ENCODE results near the gene TMX4.

TMX4 gene

GRCh38 chr20:8012724-8013123 is 6.8 kb downstream of the TMX4 start:
- WGBS, result 100% methylated on average over 1 of the region's 1 CpG
- no peak overlapping the region for H3K4me3 ChIP-seq (ENCODE audit: low read length)
- no peak overlapping the region for H3K27ac ChIP-seq (ENCODE audit: low read depth, low read length)
- no peaks in the 10 kb centered on the region for H3K4me1 ChIP-seq (ENCODE audit: insufficient read depth, low read length)
- no peaks in the 10 kb centered on the region for H3K9me3 ChIP-seq (ENCODE audit: insufficient read depth, low read depth, low read length)
- no peaks in the 10 kb centered on the region for H3K36me3 ChIP-seq (ENCODE audit: insufficient read depth, low read length)
- no peak overlapping the region for H3K9ac ChIP-seq (ENCODE audit: low read depth, low read length)
- no peaks in the 10 kb centered on the region for H3K27me3 ChIP-seq (ENCODE audit: insufficient read depth, low read length)

- Histone ChIP-seq H3K4me3 (ENCODE audit: low read length) (no peak overlapping the region), H3K9ac (ENCODE audit: low read depth, low read length) (no peak overlapping the region), H3K4me1 (ENCODE audit: insufficient read depth, low read length) (no peaks in the 10 kb centered on the region), H3K36me3 (ENCODE audit: insufficient read depth, low read length) (no peaks in the 10 kb centered on the region), H3K9me3 (ENCODE audit: insufficient read depth, low read depth, low read length) (no peaks in the 10 kb centered on the region), H3K27ac (ENCODE audit: low read depth, low read length) (no peak overlapping the region), H3K27me3 (ENCODE audit: insufficient read depth, low read length) (no peaks in the 10 kb centered on the region)
- WGBS, result no CpG with 5 or more reads among the region's 2 CpGs
These were observed 10.8 kb downstream of the TMX4 start for GRCh38 chr20:8008733-8009132.

GRCh38 chr20:8007490-8007889 is 12.1 kb downstream of the TMX4 start:
- Histone ChIP-seq H3K4me3 (ENCODE audit: low read length) (no peak overlapping the region), H3K9ac (ENCODE audit: low read depth, low read length) (no peak overlapping the region), H3K9me3 (ENCODE audit: insufficient read depth, low read depth, low read length) (no peaks in the 10 kb centered on the region), H3K27ac (ENCODE audit: low read depth, low read length) (no peak overlapping the region), H3K27me3 (ENCODE audit: insufficient read depth, low read length) (no peaks in the 10 kb centered on the region), H3K4me1 (ENCODE audit: insufficient read depth, low read length) (no peaks in the 10 kb centered on the region), H3K36me3 (ENCODE audit: insufficient read depth, low read length) (no peaks in the 10 kb centered on the region)
- 91% methylated on average over 1 of the region's 1 CpG for WGBS

GRCh38 chr20:8005575-8006366 is 13.8 kb downstream of the TMX4 start:
- no peaks in the 10 kb centered on the region for H3K9me3 ChIP-seq (ENCODE audit: insufficient read depth, low read depth, low read length)
- WGBS, result 93% methylated on average over 17 of the region's 19 CpGs
- no peaks in the 10 kb centered on the region for H3K36me3 ChIP-seq (ENCODE audit: insufficient read depth, low read length)
- no peaks in the 10 kb centered on the region for H3K4me1 ChIP-seq (ENCODE audit: insufficient read depth, low read length)
- H3K4me3 ChIP-seq (ENCODE audit: low read length), result no peak overlapping the region
- H3K27ac ChIP-seq (ENCODE audit: low read depth, low read length), result no peak overlapping the region
- no peaks in the 10 kb centered on the region for H3K27me3 ChIP-seq (ENCODE audit: insufficient read depth, low read length)
- no peak overlapping the region for H3K9ac ChIP-seq (ENCODE audit: low read depth, low read length)

- Histone ChIP-seq H3K27ac (ENCODE audit: low read depth, low read length) (no peak overlapping the region), H3K4me3 (ENCODE audit: low read length) (no peak overlapping the region), H3K9ac (ENCODE audit: low read depth, low read length) (no peak overlapping the region), H3K4me1 (ENCODE audit: insufficient read depth, low read length) (no peaks in the 10 kb centered on the region), H3K27me3 (ENCODE audit: insufficient read depth, low read length) (no peaks in the 10 kb centered on the region), H3K9me3 (ENCODE audit: insufficient read depth, low read depth, low read length) (no peaks in the 10 kb centered on the region), H3K36me3 (ENCODE audit: insufficient read depth, low read length) (0 out of 2 replicates have a peak, but pooled peaks cover 4% of the 10 kb centered on the region)
- 87% methylated on average over 2 of the region's 2 CpGs for WGBS
These were observed 14.5 kb downstream of the TMX4 start for GRCh38 chr20:8005033-8005432.

- H3K27me3 ChIP-seq (ENCODE audit: insufficient read depth, low read length), result no peaks in the 10 kb centered on the region
- no peaks in the 10 kb centered on the region for H3K9me3 ChIP-seq (ENCODE audit: insufficient read depth, low read depth, low read length)
- H3K9ac ChIP-seq (ENCODE audit: low read depth, low read length), result no peak overlapping the region
- no peak overlapping the region for H3K27ac ChIP-seq (ENCODE audit: low read depth, low read length)
- no CpG with 5 or more reads among the region's 1 CpG for WGBS
- no peaks in the 10 kb centered on the region for H3K4me1 ChIP-seq (ENCODE audit: insufficient read depth, low read length)
- H3K36me3 ChIP-seq (ENCODE audit: insufficient read depth, low read length), result peaks cover 6% of the 10 kb centered on the region; the same call in 1 of the 2 replicates
- H3K4me3 ChIP-seq (ENCODE audit: low read length), result no peak overlapping the region
These were observed 17.5 kb downstream of the TMX4 start for GRCh38 chr20:8002056-8002455.

- Histone ChIP-seq H3K9ac (ENCODE audit: low read depth, low read length) (no peak overlapping the region), H3K4me1 (ENCODE audit: insufficient read depth, low read length) (no peaks in the 10 kb centered on the region), H3K27me3 (ENCODE audit: insufficient read depth, low read length) (no peaks in the 10 kb centered on the region), H3K36me3 (ENCODE audit: insufficient read depth, low read length) (peaks cover 6% of the 10 kb centered on the region; the same call in 1 of the 2 replicates), H3K27ac (ENCODE audit: low read depth, low read length) (no peak overlapping the region), H3K4me3 (ENCODE audit: low read length) (no peak overlapping the region), H3K9me3 (ENCODE audit: insufficient read depth, low read depth, low read length) (no peaks in the 10 kb centered on the region)
These were observed 18.8 kb downstream of the TMX4 start for GRCh38 chr20:8000796-8001195.

GRCh38 chr20:7996898-7997297 is 22.7 kb downstream of the TMX4 start:
- Histone ChIP-seq H3K27ac (ENCODE audit: low read depth, low read length) (no peak overlapping the region), H3K36me3 (ENCODE audit: insufficient read depth, low read length) (peaks cover 16% of the 10 kb centered on the region; the same call in 1 of the 2 replicates), H3K9me3 (ENCODE audit: insufficient read depth, low read depth, low read length) (peaks cover 5% of the 10 kb centered on the region; the same call in 1 of the 2 replicates), H3K4me3 (ENCODE audit: low read length) (no peak overlapping the region), H3K27me3 (ENCODE audit: insufficient read depth, low read length) (no peaks in the 10 kb centered on the region), H3K4me1 (ENCODE audit: insufficient read depth, low read length) (no peaks in the 10 kb centered on the region), H3K9ac (ENCODE audit: low read depth, low read length) (no peak overlapping the region)
- 94% methylated on average over 3 of the region's 3 CpGs for WGBS

- Histone ChIP-seq H3K27me3 (ENCODE audit: insufficient read depth, low read length) (no peaks in the 10 kb centered on the region), H3K4me1 (ENCODE audit: insufficient read depth, low read length) (no peaks in the 10 kb centered on the region), H3K4me3 (ENCODE audit: low read length) (no peak overlapping the region), H3K9ac (ENCODE audit: low read depth, low read length) (no peak overlapping the region), H3K9me3 (ENCODE audit: insufficient read depth, low read depth, low read length) (peaks cover 5% of the 10 kb centered on the region; the same call in 1 of the 2 replicates), H3K36me3 (ENCODE audit: insufficient read depth, low read length) (peaks cover 13% of the 10 kb centered on the region; the same call in 1 of the 2 replicates), H3K27ac (ENCODE audit: low read depth, low read length) (no peak overlapping the region)
- WGBS, result no CpG with 5 or more reads among the region's 1 CpG
These were observed 24.8 kb downstream of the TMX4 start for GRCh38 chr20:7994809-7995208.

- WGBS, result 92% methylated on average over 2 of the region's 2 CpGs
- Histone ChIP-seq H3K4me1 (ENCODE audit: insufficient read depth, low read length) (no peaks in the 10 kb centered on the region), H3K27ac (ENCODE audit: low read depth, low read length) (no peak overlapping the region), H3K36me3 (ENCODE audit: insufficient read depth, low read length) (peaks cover 12% of the 10 kb centered on the region; the same call in 1 of the 2 replicates), H3K9ac (ENCODE audit: low read depth, low read length) (no peak overlapping the region), H3K27me3 (ENCODE audit: insufficient read depth, low read length) (no peaks in the 10 kb centered on the region), H3K9me3 (ENCODE audit: insufficient read depth, low read depth, low read length) (peaks cover 5% of the 10 kb centered on the region; the same call in 1 of the 2 replicates), H3K4me3 (ENCODE audit: low read length) (no peak overlapping the region)
These were observed 25.9 kb downstream of the TMX4 start for GRCh38 chr20:7993703-7994102.

- WGBS, result 86% methylated on average over 2 of the region's 2 CpGs
- no peak overlapping the region for H3K4me3 ChIP-seq (ENCODE audit: low read length)
- no peak overlapping the region for H3K9ac ChIP-seq (ENCODE audit: low read depth, low read length)
- H3K27ac ChIP-seq (ENCODE audit: low read depth, low read length), result no peak overlapping the region
- no peaks in the 10 kb centered on the region for H3K27me3 ChIP-seq (ENCODE audit: insufficient read depth, low read length)
- H3K9me3 ChIP-seq (ENCODE audit: insufficient read depth, low read depth, low read length), result peaks cover 5% of the 10 kb centered on the region; the same call in 1 of the 2 replicates
- no peaks in the 10 kb centered on the region for H3K4me1 ChIP-seq (ENCODE audit: insufficient read depth, low read length)
- H3K36me3 ChIP-seq (ENCODE audit: insufficient read depth, low read length), result peaks cover 10% of the 10 kb centered on the region; the same call in 1 of the 2 replicates
These were observed 26.3 kb downstream of the TMX4 start for GRCh38 chr20:7993238-7993637.
